Suppressor macrophage (primary cell): ENCODE results near the gene DPH2.

ENCODE experiments used
- DNase-seq, 4 experiments: peaks; one replicate each; pipeline ENCODE4 v3.0.0-alpha.2; 2020 to 2022

Gene DPH2

DNA sequence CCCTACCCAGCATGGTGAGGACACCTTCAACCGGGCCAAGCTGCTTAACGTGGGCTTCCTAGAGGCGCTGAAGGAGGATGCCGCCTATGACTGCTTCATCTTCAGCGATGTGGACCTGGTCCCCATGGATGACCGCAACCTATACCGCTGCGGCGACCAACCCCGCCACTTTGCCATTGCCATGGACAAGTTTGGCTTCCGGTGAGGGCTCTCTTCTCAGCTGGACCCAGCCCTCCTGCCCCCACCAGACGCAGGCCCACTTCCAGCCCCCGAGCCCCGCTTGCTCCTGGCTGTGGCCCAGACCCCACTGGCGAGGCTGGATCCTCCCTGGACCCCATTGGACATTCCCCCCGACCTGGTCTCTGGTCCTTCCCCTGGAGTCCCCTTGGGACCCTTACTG is 15.0 kb downstream of the DPH2 start:
- DNase-seq = no peak

- DNase-seq = no peak
Measured at GRCh38 chr1:43985984-43986595, 16.3 kb downstream of the DPH2 start.

- DNase-seq = no peak
Measured at GRCh38 chr1:43986712-43987111, 16.9 kb downstream of the DPH2 start.

DNA sequence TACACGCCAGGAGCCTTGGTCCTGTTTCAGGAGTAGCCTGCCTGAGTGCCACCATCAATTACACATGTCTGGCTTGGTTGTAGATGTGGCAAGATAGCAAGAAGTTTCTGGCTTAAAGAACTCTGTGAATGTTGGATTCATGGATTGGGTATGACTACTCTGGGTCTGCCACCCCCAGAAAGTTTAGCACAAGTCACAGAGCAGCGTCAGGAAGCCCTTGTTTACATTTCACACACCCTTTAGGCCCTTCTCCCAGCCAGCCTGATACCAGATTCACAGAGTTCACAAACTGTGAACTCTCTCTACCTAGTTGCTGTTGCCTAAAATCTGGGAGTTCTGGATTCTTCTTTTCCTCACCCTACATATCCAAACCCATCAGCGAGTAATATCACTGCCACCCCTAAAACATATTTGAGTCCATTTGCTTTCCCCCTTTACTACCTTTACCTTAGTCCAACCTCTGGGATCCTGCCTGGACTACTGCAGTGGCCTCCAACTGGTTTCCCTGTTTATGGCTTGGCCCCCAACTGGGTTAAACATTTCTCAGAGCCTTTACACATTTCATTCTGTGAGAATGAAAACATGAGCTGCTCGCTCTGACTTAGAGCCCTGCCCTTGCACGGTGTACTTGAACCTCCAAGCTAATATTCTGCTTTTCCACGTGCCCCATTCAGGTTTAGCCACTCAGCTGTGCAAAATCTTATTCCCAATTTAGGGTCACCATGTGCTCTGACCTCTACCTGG is 17.5 kb downstream of the DPH2 start:
- DNase-seq = no peak

DNA sequence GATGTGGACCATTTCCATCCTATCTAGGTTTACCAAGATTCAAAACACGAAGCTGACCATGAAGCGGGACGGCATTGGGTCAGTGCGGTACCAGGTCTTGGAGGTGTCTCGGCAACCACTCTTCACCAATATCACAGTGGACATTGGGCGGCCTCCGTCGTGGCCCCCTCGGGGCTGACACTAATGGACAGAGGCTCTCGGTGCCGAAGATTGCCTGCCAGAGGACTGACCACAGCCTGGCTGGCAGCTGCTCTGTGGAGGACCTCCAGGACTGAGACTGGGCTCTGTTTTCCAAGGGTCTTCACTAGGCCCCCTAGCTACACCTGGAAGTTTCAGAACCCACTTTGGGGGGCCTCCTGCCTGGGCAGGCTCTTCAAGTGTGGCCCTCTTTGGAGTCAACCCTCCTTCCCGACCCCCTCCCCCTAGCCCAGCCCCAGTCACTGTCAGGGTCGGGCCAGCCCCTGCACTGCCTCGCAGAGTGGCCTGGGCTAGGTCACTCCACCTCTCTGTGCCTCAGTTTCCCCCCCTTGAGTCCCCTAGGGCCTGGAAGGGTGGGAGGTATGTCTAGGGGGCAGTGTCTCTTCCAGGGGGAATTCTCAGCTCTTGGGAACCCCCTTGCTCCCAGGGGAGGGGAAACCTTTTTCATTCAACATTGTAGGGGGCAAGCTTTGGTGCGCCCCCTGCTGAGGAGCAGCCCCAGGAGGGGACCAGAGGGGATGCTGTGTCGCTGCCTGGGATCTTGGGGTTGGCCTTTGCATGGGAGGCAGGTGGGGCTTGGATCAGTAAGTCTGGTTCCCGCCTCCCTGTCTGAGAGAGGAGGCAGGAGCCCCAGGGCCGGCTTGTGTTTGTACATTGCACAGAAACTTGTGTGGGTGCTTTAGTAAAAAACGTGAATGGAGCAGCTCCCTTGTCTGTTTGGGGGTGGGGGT is 20.7 kb downstream of the DPH2 start:
- DNase-seq = no peak

- DNase-seq = no peak
Measured at GRCh38 chr1:43991200-43991475, 21.3 kb downstream of the DPH2 start.

- peak; percentile 81 to 91 (median 88) for DNase-seq
Measured at GRCh38 chr1:43991476-43992231, 21.8 kb downstream of the DPH2 start, which contains the start of gene CCDC24. CCDC24 (plus strand) TSS chr1:43991599; CDS start chr1:43991879, 280 bp downstream.

DNA sequence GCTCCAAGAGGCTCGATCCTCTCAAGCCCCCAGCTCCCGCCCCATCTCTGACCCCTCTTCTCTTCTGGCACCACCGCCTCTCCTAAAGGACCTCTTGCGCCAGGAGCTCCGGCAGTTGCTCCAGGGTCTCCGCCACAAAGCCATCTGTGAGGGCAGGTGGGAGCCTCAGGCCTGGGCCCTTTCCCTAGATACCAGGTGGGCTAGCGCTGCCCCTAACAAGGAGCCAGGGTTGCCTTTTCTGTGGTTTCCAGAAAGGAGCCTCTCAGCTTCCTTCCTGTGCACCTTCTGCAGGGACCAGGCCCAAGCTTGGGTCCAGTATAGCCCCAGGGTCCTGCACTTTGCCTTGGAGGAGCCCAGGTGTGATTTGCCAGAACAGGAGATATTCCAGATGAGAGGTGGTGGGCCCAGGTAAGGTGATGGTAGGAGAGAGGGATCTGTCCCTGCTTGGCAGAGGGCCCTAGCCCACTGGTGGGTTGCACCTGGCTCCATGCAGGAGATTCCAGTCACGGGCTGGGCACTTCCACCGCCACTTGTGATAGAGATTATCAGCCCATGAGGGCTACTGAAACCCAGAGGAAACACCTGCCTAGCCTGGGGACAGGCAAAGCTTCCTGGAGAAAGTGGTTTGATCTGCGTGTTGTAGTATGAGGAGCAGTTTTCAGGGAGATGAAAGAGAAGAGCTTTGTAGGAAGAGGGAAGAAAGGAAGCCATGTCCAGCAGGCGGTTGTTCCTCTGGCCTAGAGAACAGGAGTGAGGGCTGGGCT is 22.6 kb downstream of the DPH2 start:
- no peak for DNase-seq

GRCh38 chr1:43993206-43993914 is 23.6 kb downstream of the DPH2 start:
- DNase-seq = no peak

DNA sequence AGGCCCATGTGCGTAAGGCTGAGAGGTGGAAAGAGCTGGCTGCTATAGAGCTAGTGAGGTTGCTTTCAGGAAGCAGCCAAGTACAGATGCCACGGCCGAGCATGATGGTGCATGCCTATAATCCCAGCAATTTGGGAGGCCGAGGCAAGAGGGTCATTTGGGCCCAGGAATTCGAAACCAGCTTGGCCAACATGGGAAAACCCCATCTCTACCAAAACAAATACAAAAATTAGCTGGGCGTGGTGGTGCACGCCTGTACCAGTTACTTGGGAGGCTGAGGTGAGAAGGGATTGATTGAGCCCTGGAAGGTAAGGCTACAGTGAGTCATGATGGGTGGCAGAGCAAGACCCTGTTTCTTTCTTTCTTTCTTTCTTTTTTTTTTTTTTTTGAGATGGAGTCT is 24.3 kb downstream of the DPH2 start:
- DNase-seq = no peak

GRCh38 chr1:43994794-43995790 is 25.3 kb downstream of the DPH2 start:
- peak in 3 of 4 experiments; percentile 18 to 33 (median 20) for DNase-seq

GRCh38 chr1:43995984-43996732 is 26.3 kb downstream of the DPH2 start:
- no peak for DNase-seq

DNA sequence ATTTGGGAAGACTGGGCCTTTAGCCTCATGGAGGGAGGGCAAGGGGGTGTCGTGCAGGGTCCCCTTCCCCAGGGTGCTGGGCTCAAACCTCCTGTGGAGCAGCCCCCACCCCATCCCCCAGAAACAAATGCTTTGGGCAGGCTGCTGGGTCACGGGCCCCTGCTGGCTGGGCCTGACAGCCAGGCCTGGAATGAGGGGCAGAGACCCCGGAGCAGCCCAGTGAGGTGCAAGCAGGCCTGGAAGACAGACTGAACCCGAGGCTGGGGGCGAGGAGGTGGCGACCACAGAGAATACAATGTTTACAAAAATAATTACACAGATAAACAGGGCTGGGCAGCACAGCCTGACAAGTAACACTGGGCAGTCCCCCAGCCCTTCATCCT is 26.9 kb downstream of the DPH2 start:
- DNase-seq = no peak

- no peak for DNase-seq
Measured at GRCh38 chr1:43997295-43997999, 27.6 kb downstream of the DPH2 start.

- DNase-seq = no peak
Measured at GRCh38 chr1:43998000-43998378, 28.2 kb downstream of the DPH2 start.

GRCh38 chr1:43999455-43999854 is 29.6 kb downstream of the DPH2 start:
- DNase-seq = no peak

GRCh38 chr1:44000122-44000665 is 30.4 kb downstream of the DPH2 start:
- no peak for DNase-seq

GRCh38 chr1:44002165-44002564 is 32.4 kb downstream of the DPH2 start:
- DNase-seq = no peak
